Chondrocyte (in vitro differentiated cells): ENCODE results near the gene IMP3. TPM values are rescaled to one million over a fixed set of nuclear protein-coding genes. Genes with fewer than 3 reads are reported as not detected.

ENCODE experiments used
- DNase-seq: peaks from one replicate; pipeline ENCODE4 v3.0.0; 2021; ENCODE audit warnings: mixed read lengths, low spot score
- H3K27ac Mint-ChIP-seq: one replicate; pipeline ENCODE4 v1.8.0; 2021; ENCODE audit warnings: mild to moderate bottlenecking, moderate library complexity, mixed read lengths; ENCODE audit not compliant: unreplicated experiment
- H3K27me3 Mint-ChIP-seq: 2 replicates; pipeline ENCODE4 v1.8.0; 2021; ENCODE audit warnings: low read depth, mixed read lengths
- H3K36me3 Mint-ChIP-seq: 2 replicates; pipeline ENCODE4 v1.8.0; 2021; ENCODE audit warnings: low read depth, mixed read lengths
- H3K4me1 Mint-ChIP-seq: 2 replicates; pipeline ENCODE4 v1.8.0; 2021; ENCODE audit warnings: low read depth, mild to moderate bottlenecking, mixed read lengths
- H3K4me3 Mint-ChIP-seq: one replicate; pipeline ENCODE4 v1.8.0; 2021; ENCODE audit warnings: mild to moderate bottlenecking, moderate library complexity, mixed read lengths; ENCODE audit not compliant: unreplicated experiment
- H3K9me3 Mint-ChIP-seq: 2 replicates; pipeline ENCODE4 v1.8.0; 2021; ENCODE audit warnings: low read depth, mixed read lengths
- CTCF ChIP-seq: fragments of 200-600 bp; sonication (generic); IDR thresholded peaks from 2 replicates; pipeline ENCODE4 v1.5.0; 2021; ENCODE audit warnings: antibody characterized with exemption, mild to moderate bottlenecking, moderate library complexity
- total RNA-seq: library from RNA; stranded (reverse); gene quantifications from 3 replicates; pipeline ENCODE4 v1.2.1, GENCODE V29; 2021

IMP3 gene
- total RNA-seq, 1 donor from 2014 or later, result 29.0 TPM

GRCh38 chr15:75669879-75670212 is 29.8 kb upstream of the IMP3 start:
- no peak for DNase-seq
- peaks cover 90% of the 10 kb centered on the region for H3K4me1 Mint-ChIP-seq
- peak overlapping the region; percentile 12 for H3K4me3 Mint-ChIP-seq
- no peak for TF ChIP-seq CTCF
- peak overlapping the region; percentile 92 for H3K27ac Mint-ChIP-seq
- no peaks in the 10 kb centered on the region for H3K9me3 Mint-ChIP-seq
- H3K27me3 Mint-ChIP-seq, result no peaks in the 10 kb centered on the region
- peaks cover 2% of the 10 kb centered on the region for H3K36me3 Mint-ChIP-seq

GRCh38 chr15:75669191-75669878 is 29.3 kb upstream of the IMP3 start:
- Mint-ChIP-seq H3K4me3 (peak overlapping the region; percentile 12), H3K27ac (peak overlapping the region; percentile 92), H3K4me1 (peaks cover 84% of the 10 kb centered on the region), H3K9me3 (no peaks in the 10 kb centered on the region), H3K27me3 (no peaks in the 10 kb centered on the region), H3K36me3 (no peaks in the 10 kb centered on the region)
- TF ChIP-seq CTCF, result no peak
- DNase-seq, result peak; percentile 89

GRCh38 chr15:75666823-75667501 is 26.9 kb upstream of the IMP3 start:
- H3K36me3 Mint-ChIP-seq, result no peaks in the 10 kb centered on the region
- H3K4me1 Mint-ChIP-seq, result peaks cover 65% of the 10 kb centered on the region
- H3K9me3 Mint-ChIP-seq, result no peaks in the 10 kb centered on the region
- no peaks in the 10 kb centered on the region for H3K27me3 Mint-ChIP-seq
- H3K27ac Mint-ChIP-seq, result peak overlapping the region; percentile 100
- H3K4me3 Mint-ChIP-seq, result peak overlapping the region; percentile 44
- DNase-seq, result peak; percentile 95
- TF ChIP-seq CTCF, result no peak

GRCh38 chr15:75663931-75664421 is 24.0 kb upstream of the IMP3 start:
- H3K27ac Mint-ChIP-seq, result no peak overlapping the region
- TF ChIP-seq CTCF, result no peak
- H3K27me3 Mint-ChIP-seq, result no peaks in the 10 kb centered on the region
- no peaks in the 10 kb centered on the region for H3K9me3 Mint-ChIP-seq
- no peak overlapping the region for H3K4me3 Mint-ChIP-seq
- peaks cover 6% of the 10 kb centered on the region for H3K36me3 Mint-ChIP-seq
- H3K4me1 Mint-ChIP-seq, result peaks cover 61% of the 10 kb centered on the region
- no peak for DNase-seq

- peaks cover 6% of the 10 kb centered on the region for H3K36me3 Mint-ChIP-seq
- no peak overlapping the region for H3K4me3 Mint-ChIP-seq
- no peaks in the 10 kb centered on the region for H3K9me3 Mint-ChIP-seq
- peaks cover 55% of the 10 kb centered on the region for H3K4me1 Mint-ChIP-seq
- H3K27ac Mint-ChIP-seq, result peak overlapping the region; percentile 83
- TF ChIP-seq CTCF, result no peak
- H3K27me3 Mint-ChIP-seq, result no peaks in the 10 kb centered on the region
- DNase-seq, result no peak
Measured at GRCh38 chr15:75662823-75663519, 22.9 kb upstream of the IMP3 start.
